HG02852 (cell line): ENCODE data around the gene GALNT7.

ENCODE experiments used
- ATAC-seq: cut with Tn5 transposase; IDR thresholded peaks from one replicate; pipeline ENCODE4 v1.9.1; 2021; ENCODE audit warnings: mild to moderate bottlenecking, moderate library complexity; ENCODE audit not compliant: unreplicated experiment

GALNT7 gene

GRCh38 chr4:173259310-173259709 lies 90.7 kb downstream of the GALNT7 start:
- ATAC-seq, result no peak

GRCh38 chr4:173261052-173261451 lies 92.4 kb downstream of the GALNT7 start:
- ATAC-seq, result no peak

GRCh38 chr4:173262375-173262774 lies 93.8 kb downstream of the GALNT7 start:
- ATAC-seq, result no peak

- ATAC-seq, result peak; percentile 12
Observed at GRCh38 chr4:173264245-173264644, 95.6 kb downstream of the GALNT7 start.

- ATAC-seq, result peak; percentile 88
Observed at GRCh38 chr4:173264684-173265185, 96.1 kb downstream of the GALNT7 start.

- no peak for ATAC-seq
Observed at GRCh38 chr4:173265751-173266150, 97.1 kb downstream of the GALNT7 start.

GRCh38 chr4:173267711-173268110 lies 99.1 kb downstream of the GALNT7 start:
- no peak for ATAC-seq

GRCh38 chr4:173269280-173269679 lies 100.7 kb downstream of the GALNT7 start:
- no peak for ATAC-seq

GRCh38 chr4:173270312-173271027 lies 101.9 kb downstream of the GALNT7 start:
- no peak for ATAC-seq

GRCh38 chr4:173272314-173272713 lies 103.7 kb downstream of the GALNT7 start:
- no peak for ATAC-seq

GRCh38 chr4:173272996-173273395 lies 104.4 kb downstream of the GALNT7 start:
- ATAC-seq, result no peak

- no peak for ATAC-seq
Observed at GRCh38 chr4:173273941-173274340, 105.3 kb downstream of the GALNT7 start.

GRCh38 chr4:173274744-173275143 lies 106.1 kb downstream of the GALNT7 start:
- ATAC-seq, result no peak

GRCh38 chr4:173275150-173275549 lies 106.5 kb downstream of the GALNT7 start:
- no peak for ATAC-seq

- no peak for ATAC-seq
Observed at GRCh38 chr4:173277340-173277739, 108.7 kb downstream of the GALNT7 start.

- ATAC-seq, result no peak
Observed at GRCh38 chr4:173280998-173281397, 112.4 kb downstream of the GALNT7 start.

GRCh38 chr4:173281406-173282255 lies 113.0 kb downstream of the GALNT7 start:
- ATAC-seq, result peak; percentile 55

GRCh38 chr4:173282256-173282562 lies 113.6 kb downstream of the GALNT7 start:
- ATAC-seq, result no peak

GRCh38 chr4:173282626-173283025 lies 114.0 kb downstream of the GALNT7 start:
- no peak for ATAC-seq

GRCh38 chr4:173284463-173284862 lies 115.9 kb downstream of the GALNT7 start:
- no peak for ATAC-seq

GRCh38 chr4:173287486-173287885 lies 118.9 kb downstream of the GALNT7 start:
- no peak for ATAC-seq

- peak; percentile 57 for ATAC-seq
Observed at GRCh38 chr4:173288296-173288695, 119.7 kb downstream of the GALNT7 start.
